ENCODE results near the gene FLT4. TPM values are rescaled to one million over a fixed set of nuclear protein-coding genes. Genes with fewer than 3 reads are reported as not detected.

Gene FLT4
- polyA plus RNA-seq, 1 donor from 2014 or later = 0.04 TPM

- no peaks in the 10 kb centered on the region for H3K9me2 ChIP-seq (ENCODE audit: insufficient read depth, low read length)
- H3K9ac ChIP-seq (ENCODE audit: low read length) = no peak overlapping the region
- no peak overlapping the region for H3K4me2 ChIP-seq (ENCODE audit: low read length)
- H3K4me3 ChIP-seq (ENCODE audit: low read length) = no peak overlapping the region
- no peak for TF ChIP-seq TAF1 (IDR thresholded peaks at IDR 0.05; ENCODE audit: low read depth)
- no peak for TF ChIP-seq EZH2 (IDR thresholded peaks at IDR 0.05; ENCODE audit: borderline replicate concordance, insufficient read depth, low read length, poor library complexity, severe bottlenecking)
- no peak for TF ChIP-seq RAD21 (conservative IDR thresholded peaks at IDR 0.05)
- TF ChIP-seq POLR2AphosphoS5 (IDR thresholded peaks at IDR 0.05) = no peak
- no peak for TF ChIP-seq REST (IDR thresholded peaks at IDR 0.05; ENCODE audit: borderline replicate concordance)
- TF ChIP-seq SMC3 (conservative IDR thresholded peaks at IDR 0.05; ENCODE audit: poor library complexity) = no peak
- no peak for TF ChIP-seq CTCF (IDR thresholded peaks at IDR 0.05; ENCODE audit: poor library complexity, severe bottlenecking)
- no peak for TF ChIP-seq MXI1 (conservative IDR thresholded peaks at IDR 0.05; ENCODE audit: poor library complexity, severe bottlenecking)
- TF ChIP-seq EP300 (conservative IDR thresholded peaks at IDR 0.05; ENCODE audit: poor library complexity, severe bottlenecking) = no peak
- no peaks in the 10 kb centered on the region for H4K20me1 ChIP-seq (ENCODE audit: insufficient read depth)
- H3K27me3 ChIP-seq (ENCODE audit: insufficient read depth, low read depth, low read length) = peaks cover 18% of the 10 kb centered on the region
- no peak overlapping the region for H2AFZ ChIP-seq (ENCODE audit: low read depth, low read length)
- H3K27ac ChIP-seq (ENCODE audit: low read length) = no peak overlapping the region
- no peaks in the 10 kb centered on the region for H3F3A ChIP-seq (ENCODE audit: insufficient read depth, low read length, poor library complexity, severe bottlenecking)
- no peaks in the 10 kb centered on the region for H3K9me3 ChIP-seq (ENCODE audit: low read length)
- no peaks in the 10 kb centered on the region for H3K79me2 ChIP-seq (replicated peaks; ENCODE audit: insufficient read depth, low read length)
- no peaks in the 10 kb centered on the region for H3K36me3 ChIP-seq (ENCODE audit: insufficient read depth, low read length)
These were observed 20.8 kb upstream of the FLT4 start for GRCh38 chr5:180670157-180670556.

GRCh38 chr5:180669661-180670060 is 20.3 kb upstream of the FLT4 start:
- Histone ChIP-seq H3K9ac (ENCODE audit: low read length) (no peak overlapping the region), H3K79me2 (replicated peaks; ENCODE audit: insufficient read depth, low read length) (no peaks in the 10 kb centered on the region), H4K20me1 (ENCODE audit: insufficient read depth) (no peaks in the 10 kb centered on the region), H3K4me3 (ENCODE audit: low read length) (no peak overlapping the region), H3K9me2 (ENCODE audit: insufficient read depth, low read length) (no peaks in the 10 kb centered on the region), H3K9me3 (ENCODE audit: low read length) (no peaks in the 10 kb centered on the region), H3K27ac (ENCODE audit: low read length) (no peak overlapping the region), H3K36me3 (ENCODE audit: insufficient read depth, low read length) (no peaks in the 10 kb centered on the region), H3F3A (ENCODE audit: insufficient read depth, low read length, poor library complexity, severe bottlenecking) (no peaks in the 10 kb centered on the region), H2AFZ (ENCODE audit: low read depth, low read length) (no peak overlapping the region), H3K27me3 (ENCODE audit: insufficient read depth, low read depth, low read length) (peaks cover 18% of the 10 kb centered on the region), H3K4me2 (ENCODE audit: low read length) (no peak overlapping the region)
- TF ChIP-seq TAF1 (IDR thresholded peaks at IDR 0.05; ENCODE audit: low read depth) (no peak), CTCF (IDR thresholded peaks at IDR 0.05; ENCODE audit: poor library complexity, severe bottlenecking) (no peak), EZH2 (IDR thresholded peaks at IDR 0.05; ENCODE audit: borderline replicate concordance, insufficient read depth, low read length, poor library complexity, severe bottlenecking) (no peak), MXI1 (conservative IDR thresholded peaks at IDR 0.05; ENCODE audit: poor library complexity, severe bottlenecking) (no peak), SMC3 (conservative IDR thresholded peaks at IDR 0.05; ENCODE audit: poor library complexity) (no peak), EP300 (conservative IDR thresholded peaks at IDR 0.05; ENCODE audit: poor library complexity, severe bottlenecking) (no peak), RAD21 (conservative IDR thresholded peaks at IDR 0.05) (no peak), REST (IDR thresholded peaks at IDR 0.05; ENCODE audit: borderline replicate concordance) (no peak)
